GM06990 (cell line): ENCODE measurements around the gene ADGRG7.

Source experiments
- DNase-seq: peaks from one replicate; pipeline ENCODE4 v3.0.0-alpha.2; 2011; ENCODE audit not compliant: insufficient read length; ENCODE audit errors: extremely low read depth
- H3K27me3 ChIP-seq: replicated peaks from 2 replicates; pipeline ENCODE4 v1.6.0; 2011; ENCODE audit warnings: low read length; ENCODE audit not compliant: control insufficient read depth, insufficient read depth
- H3K36me3 ChIP-seq: 2 replicates; pipeline ENCODE4 v1.5.1; 2011; ENCODE audit warnings: low read length; ENCODE audit not compliant: control insufficient read depth, insufficient read depth
- H3K4me3 ChIP-seq: replicated peaks from 2 replicates; pipeline ENCODE4 v1.5.1; 2011; ENCODE audit warnings: low read depth, mild to moderate bottlenecking, control low read depth, low read length
- CTCF ChIP-seq: IDR thresholded peaks from 2 replicates; pipeline ENCODE4 v1.5.1; 2011; ENCODE audit warnings: low read length, control low read depth, mild to moderate bottlenecking, inconsistent platforms; ENCODE audit not compliant: insufficient read depth, poor library complexity, severe bottlenecking

The ADGRG7 gene

GRCh38 chr3:100613721-100614390, 4.5 kb downstream of the ADGRG7 start:
- no peak for DNase-seq
- TF ChIP-seq CTCF, result no peak
- H3K4me3 ChIP-seq, result no peak overlapping the region
- H3K36me3 ChIP-seq, result no peaks in the 10 kb centered on the region
- no peaks in the 10 kb centered on the region for H3K27me3 ChIP-seq

GRCh38 chr3:100614941-100615340, 5.5 kb downstream of the ADGRG7 start:
- TF ChIP-seq CTCF, result no peak
- Histone ChIP-seq H3K27me3 (no peaks in the 10 kb centered on the region), H3K36me3 (no peaks in the 10 kb centered on the region), H3K4me3 (no peak overlapping the region)
- DNase-seq, result no peak

- Histone ChIP-seq H3K27me3 (no peaks in the 10 kb centered on the region), H3K4me3 (no peak overlapping the region), H3K36me3 (no peaks in the 10 kb centered on the region)
- DNase-seq, result no peak
- no peak for TF ChIP-seq CTCF
Observed at GRCh38 chr3:100615684-100616083, 6.3 kb downstream of the ADGRG7 start.

- no peak for DNase-seq
- no peak for TF ChIP-seq CTCF
- H3K4me3 ChIP-seq, result no peak overlapping the region
- no peaks in the 10 kb centered on the region for H3K27me3 ChIP-seq
- no peaks in the 10 kb centered on the region for H3K36me3 ChIP-seq
Observed at GRCh38 chr3:100621251-100621650, 11.8 kb downstream of the ADGRG7 start.

- no peak for DNase-seq
- Histone ChIP-seq H3K4me3 (no peak overlapping the region), H3K27me3 (no peaks in the 10 kb centered on the region), H3K36me3 (no peaks in the 10 kb centered on the region)
- TF ChIP-seq CTCF, result no peak
Observed at GRCh38 chr3:100627491-100627890, 18.1 kb downstream of the ADGRG7 start.

- no peak for DNase-seq
- no peak for TF ChIP-seq CTCF
- no peaks in the 10 kb centered on the region for H3K27me3 ChIP-seq
- H3K36me3 ChIP-seq, result no peaks in the 10 kb centered on the region
- H3K4me3 ChIP-seq, result no peak overlapping the region
Observed at GRCh38 chr3:100629421-100630127, 20.2 kb downstream of the ADGRG7 start.
